ENCODE measurements around the gene EVA1C.
"Not testable (repeated sequence)": the region's sequence is repeated elsewhere in the genome, so short reads cannot be mapped to it uniquely, and the experiment has no call there.

EVA1C gene

DNA sequence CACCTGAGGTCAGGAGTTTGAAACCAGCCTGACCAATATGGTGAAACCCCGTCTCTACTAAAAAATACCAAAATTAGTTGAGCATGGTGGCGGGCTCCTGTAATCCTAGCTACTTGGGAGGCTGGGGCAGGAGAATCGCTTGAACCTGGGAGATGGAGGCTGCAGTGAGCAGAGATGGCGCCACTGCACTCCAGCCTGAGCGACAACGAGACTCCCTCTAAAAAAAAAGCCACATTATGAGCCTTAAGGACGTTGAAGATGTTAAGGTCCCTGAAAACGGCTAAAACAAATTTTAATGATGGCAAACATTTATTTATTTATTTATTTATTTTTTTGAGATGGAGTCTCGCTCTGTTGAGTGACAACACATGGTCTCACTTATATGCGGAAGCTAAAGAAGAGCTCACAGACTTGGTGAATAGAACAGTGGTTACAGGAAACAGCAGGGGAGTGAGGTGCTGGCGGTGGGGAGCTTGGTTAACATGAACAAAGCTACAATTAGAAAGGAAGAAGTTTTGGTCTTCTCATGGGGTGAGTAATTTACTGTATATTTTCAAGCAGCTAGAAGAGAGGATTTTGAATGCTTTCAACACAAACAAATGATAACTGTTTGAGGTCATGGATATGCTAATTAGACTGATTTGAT is 125.8 kb downstream of the EVA1C start:
- H3K14ac ChIP-seq (ENCODE audit: low read length), result no peak overlapping the region
- H3K18ac ChIP-seq (ENCODE audit: low read length), result no peak overlapping the region
- H2BK15ac ChIP-seq (ENCODE audit: low read length), result no peak overlapping the region
- H3K4me2 ChIP-seq (ENCODE audit: insufficient read depth, low read length, poor library complexity, severe bottlenecking), result no peak overlapping the region
- H2BK120ac ChIP-seq (ENCODE audit: low read depth, low read length), result no peak overlapping the region
- H3K4ac ChIP-seq (ENCODE audit: low read length), result no peak overlapping the region
- peaks cover 0 to 2% of the 10 kb centered on the region in 2 donors for H3K9me3 ChIP-seq (replicated peaks in 1 of 2; ENCODE audit: control insufficient read depth in 2 of 2, insufficient read depth in 1 of 2, low read depth in 1 of 2, low read length in 2 of 2)
- peaks cover 2% of the 10 kb centered on the region for H3K79me1 ChIP-seq (ENCODE audit: low read depth, low read length)
- H3K9ac ChIP-seq (ENCODE audit: low read depth, low read length, poor library complexity), result no peak overlapping the region
- peaks cover 0 to 3% of the 10 kb centered on the region in 2 donors for H3K4me1 ChIP-seq (ENCODE audit: control insufficient read depth in 2 of 2, insufficient read depth in 1 of 2, low read depth in 1 of 2, low read length in 2 of 2)
- no peak overlapping the region for H3K27ac ChIP-seq (replicated peaks; ENCODE audit: low read length)
- H3K27me3 ChIP-seq (ENCODE audit: control insufficient read depth in 3 of 3, insufficient read depth in 3 of 3, low read depth in 1 of 3, low read length in 3 of 3), result peaks cover 0 to 2% (median 0%) of the 10 kb centered on the region in 3 experiments
- H4K8ac ChIP-seq (ENCODE audit: low read depth, low read length), result no peak overlapping the region
- no peak overlapping the region for H3K4me3 ChIP-seq (ENCODE audit: low read length in 2 of 2)
- no peak overlapping the region for H4K91ac ChIP-seq (ENCODE audit: low read depth, low read length, poor library complexity)
- DNase-seq (ENCODE audit: low spot score), result no peak
- peaks cover 0 to 2% of the 10 kb centered on the region in 2 donors for H3K36me3 ChIP-seq (replicated peaks in 1 of 2; ENCODE audit: control insufficient read depth in 2 of 2, insufficient read depth in 2 of 2, low read length in 2 of 2)
- no peak overlapping the region for H2AFZ ChIP-seq (ENCODE audit: low read length)
- H2BK5ac ChIP-seq (ENCODE audit: low read length), result no peak overlapping the region
- H2AK5ac ChIP-seq (ENCODE audit: low read depth, low read length), result no peak overlapping the region
- no peak overlapping the region for H3K23ac ChIP-seq (ENCODE audit: low read depth, low read length, poor library complexity)
- H2BK12ac ChIP-seq (ENCODE audit: low read length), result no peak overlapping the region
- no CpG with 5 or more reads among the region's 11 CpGs for WGBS, 2 donors (ENCODE audit: extremely low coverage in 2 of 2, insufficient read length in 2 of 2, insufficient replicate concordance in 1 of 2)

DNA sequence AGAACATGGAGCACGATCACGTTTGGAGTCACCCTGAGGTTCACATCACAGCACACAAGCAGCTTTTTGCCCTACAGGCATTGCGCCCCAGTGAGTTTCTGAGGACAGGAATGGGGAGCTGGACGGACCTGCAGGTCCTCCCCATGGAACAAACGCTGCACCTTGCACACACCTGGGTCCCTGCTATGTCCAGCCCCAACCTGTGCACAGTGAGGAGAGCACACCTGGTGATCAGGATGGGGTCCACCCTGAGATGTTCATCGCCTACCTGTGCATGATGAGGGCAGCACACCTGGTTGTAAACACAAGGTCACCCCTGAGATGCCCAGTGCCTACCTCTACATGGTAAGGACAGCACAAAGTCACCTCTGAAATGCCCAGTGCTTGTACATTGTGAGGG is 126.9 kb downstream of the EVA1C start:
- H3K18ac ChIP-seq (ENCODE audit: low read length), result no peak overlapping the region
- no peak overlapping the region for H3K27ac ChIP-seq (replicated peaks; ENCODE audit: low read length)
- WGBS, 2 donors (ENCODE audit: extremely low coverage in 2 of 2, insufficient read length in 2 of 2, insufficient replicate concordance in 1 of 2), result no CpG with 5 or more reads among the region's 6 CpGs
- H3K14ac ChIP-seq (ENCODE audit: low read length), result no peak overlapping the region
- no peaks in the 10 kb centered on the region for H3K79me1 ChIP-seq (ENCODE audit: low read depth, low read length)
- H2AK5ac ChIP-seq (ENCODE audit: low read depth, low read length), result no peak overlapping the region
- H2BK15ac ChIP-seq (ENCODE audit: low read length), result no peak overlapping the region
- H3K27me3 ChIP-seq (ENCODE audit: control insufficient read depth in 3 of 3, insufficient read depth in 3 of 3, low read depth in 1 of 3, low read length in 3 of 3), result no peaks in the 10 kb centered on the region
- no peaks in the 10 kb centered on the region for H3K9me3 ChIP-seq (replicated peaks in 1 of 2; ENCODE audit: control insufficient read depth in 2 of 2, insufficient read depth in 1 of 2, low read depth in 1 of 2, low read length in 2 of 2)
- H2BK5ac ChIP-seq (ENCODE audit: low read length), result no peak overlapping the region
- H2BK120ac ChIP-seq (ENCODE audit: low read depth, low read length), result no peak overlapping the region
- no peak overlapping the region for H2BK12ac ChIP-seq (ENCODE audit: low read length)
- no peak overlapping the region for H3K23ac ChIP-seq (ENCODE audit: low read depth, low read length, poor library complexity)
- no peak overlapping the region for H4K91ac ChIP-seq (ENCODE audit: low read depth, low read length, poor library complexity)
- H3K4me1 ChIP-seq (ENCODE audit: control insufficient read depth in 2 of 2, insufficient read depth in 1 of 2, low read depth in 1 of 2, low read length in 2 of 2), result peaks cover 0 to 1% of the 10 kb centered on the region in 2 donors
- no peak overlapping the region for H3K4ac ChIP-seq (ENCODE audit: low read length)
- no peak for DNase-seq (ENCODE audit: low spot score)
- H3K4me3 ChIP-seq (ENCODE audit: low read length in 2 of 2), result peak overlapping the region in 1 of 2 donors; percentile 48
- H3K36me3 ChIP-seq (replicated peaks in 1 of 2; ENCODE audit: control insufficient read depth in 2 of 2, insufficient read depth in 2 of 2, low read length in 2 of 2), result no peaks in the 10 kb centered on the region
- no peak overlapping the region for H3K4me2 ChIP-seq (ENCODE audit: insufficient read depth, low read length, poor library complexity, severe bottlenecking)
- no peak overlapping the region for H2AFZ ChIP-seq (ENCODE audit: low read length)
- no peak overlapping the region for H4K8ac ChIP-seq (ENCODE audit: low read depth, low read length)
- H3K9ac ChIP-seq (ENCODE audit: low read depth, low read length, poor library complexity), result no peak overlapping the region

DNA sequence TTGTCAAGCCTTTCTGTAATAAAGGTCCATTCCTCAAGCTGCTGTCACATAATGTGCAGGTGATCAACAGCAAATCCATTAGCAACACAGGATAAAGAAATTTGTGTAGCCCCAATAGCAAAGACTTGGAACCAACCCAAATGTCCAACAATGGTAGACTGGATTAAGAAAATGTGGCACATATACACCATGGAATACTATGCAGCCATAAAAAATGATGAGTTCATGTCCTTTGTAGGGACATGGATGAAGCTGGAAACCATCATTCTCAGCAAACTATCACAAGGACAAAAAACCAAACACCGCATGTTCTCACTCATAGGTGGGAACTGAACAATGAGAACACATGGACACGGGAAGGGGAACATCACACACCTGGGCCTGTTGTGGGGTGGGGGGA is 130.6 kb downstream of the EVA1C start:
- not testable (repeated sequence) for H4K91ac ChIP-seq (ENCODE audit: low read depth, low read length, poor library complexity)
- no CpG with 5 or more reads among the region's 2 CpGs for WGBS, 2 donors (ENCODE audit: extremely low coverage in 2 of 2, insufficient read length in 2 of 2, insufficient replicate concordance in 1 of 2)

DNA sequence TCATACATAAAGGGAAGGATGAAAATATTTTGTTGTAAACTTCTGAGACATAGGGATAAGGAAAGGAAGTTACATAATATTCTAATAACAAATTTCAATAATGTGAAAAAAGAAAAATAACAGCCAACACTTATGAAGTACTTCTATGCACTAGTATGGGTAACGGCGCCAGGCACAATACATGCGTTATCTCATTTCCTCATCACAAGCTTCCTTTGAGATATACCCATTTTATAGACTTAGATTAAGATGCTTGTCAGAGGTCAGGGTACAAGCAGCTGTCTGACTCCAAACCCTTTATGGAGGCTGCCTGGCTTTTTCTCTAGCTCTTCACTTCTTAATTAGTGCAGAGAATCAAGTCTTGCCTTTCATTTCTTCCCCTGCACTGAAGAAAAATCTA is 131.5 kb downstream of the EVA1C start:
- Histone ChIP-seq H2BK5ac (ENCODE audit: low read length) (no peak overlapping the region), H3K4me1 (ENCODE audit: control insufficient read depth in 2 of 2, insufficient read depth in 1 of 2, low read depth in 1 of 2, low read length in 2 of 2) (peaks cover 0 to 1% of the 10 kb centered on the region in 2 donors), H3K4ac (ENCODE audit: low read length) (no peak overlapping the region), H3K27me3 (ENCODE audit: control insufficient read depth in 3 of 3, insufficient read depth in 3 of 3, low read depth in 1 of 3, low read length in 3 of 3) (peaks cover 0 to 4% (median 0%) of the 10 kb centered on the region in 3 experiments), H3K4me3 (ENCODE audit: low read length in 2 of 2) (no peak overlapping the region), H2BK12ac (ENCODE audit: low read length) (no peak overlapping the region), H4K91ac (ENCODE audit: low read depth, low read length, poor library complexity) (no peak overlapping the region), H3K79me1 (ENCODE audit: low read depth, low read length) (no peaks in the 10 kb centered on the region), H2BK120ac (ENCODE audit: low read depth, low read length) (no peak overlapping the region), H3K14ac (ENCODE audit: low read length) (no peak overlapping the region), H2BK15ac (ENCODE audit: low read length) (no peak overlapping the region), H2AK5ac (ENCODE audit: low read depth, low read length) (no peak overlapping the region), H3K9me3 (replicated peaks in 1 of 2; ENCODE audit: control insufficient read depth in 2 of 2, insufficient read depth in 1 of 2, low read depth in 1 of 2, low read length in 2 of 2) (no peaks in the 10 kb centered on the region), H3K4me2 (ENCODE audit: insufficient read depth, low read length, poor library complexity, severe bottlenecking) (no peak overlapping the region), H3K36me3 (replicated peaks in 1 of 2; ENCODE audit: control insufficient read depth in 2 of 2, insufficient read depth in 2 of 2, low read length in 2 of 2) (no peaks in the 10 kb centered on the region), H2AFZ (ENCODE audit: low read length) (no peak overlapping the region), H3K23ac (ENCODE audit: low read depth, low read length, poor library complexity) (no peak overlapping the region), H3K27ac (replicated peaks; ENCODE audit: low read length) (no peak overlapping the region), H3K9ac (ENCODE audit: low read depth, low read length, poor library complexity) (no peak overlapping the region), H3K18ac (ENCODE audit: low read length) (no peak overlapping the region), H4K8ac (ENCODE audit: low read depth, low read length) (no peak overlapping the region)
- DNase-seq (ENCODE audit: low spot score), result no peak
- WGBS, 2 donors (ENCODE audit: extremely low coverage in 2 of 2, insufficient read length in 2 of 2, insufficient replicate concordance in 1 of 2), result no CpG with 5 or more reads among the region's 3 CpGs

More for the DNA sequence above, 130.6 kb downstream of the EVA1C start:
- H3K36me3 ChIP-seq (replicated peaks in 1 of 2; ENCODE audit: control insufficient read depth in 2 of 2, insufficient read depth in 2 of 2, low read length in 2 of 2); H3K4me2 ChIP-seq (ENCODE audit: insufficient read depth, low read length, poor library complexity, severe bottlenecking); DNase-seq (ENCODE audit: low spot score); H3K4me3 ChIP-seq (ENCODE audit: low read length in 2 of 2); H3K4ac ChIP-seq (ENCODE audit: low read length); H2BK120ac ChIP-seq (ENCODE audit: low read depth, low read length); H2AFZ ChIP-seq (ENCODE audit: low read length); H2AK5ac ChIP-seq (ENCODE audit: low read depth, low read length); H2BK12ac ChIP-seq (ENCODE audit: low read length); H3K9me3 ChIP-seq (replicated peaks in 1 of 2; ENCODE audit: control insufficient read depth in 2 of 2, insufficient read depth in 1 of 2, low read depth in 1 of 2, low read length in 2 of 2); H3K23ac ChIP-seq (ENCODE audit: low read depth, low read length, poor library complexity); H4K8ac ChIP-seq (ENCODE audit: low read depth, low read length); H3K9ac ChIP-seq (ENCODE audit: low read depth, low read length, poor library complexity); H3K27ac ChIP-seq (replicated peaks; ENCODE audit: low read length); H3K14ac ChIP-seq (ENCODE audit: low read length); H3K79me1 ChIP-seq (ENCODE audit: low read depth, low read length); H3K27me3 ChIP-seq (ENCODE audit: control insufficient read depth in 3 of 3, insufficient read depth in 3 of 3, low read depth in 1 of 3, low read length in 3 of 3); H3K18ac ChIP-seq (ENCODE audit: low read length); H2BK15ac ChIP-seq (ENCODE audit: low read length); H3K4me1 ChIP-seq (ENCODE audit: control insufficient read depth in 2 of 2, insufficient read depth in 1 of 2, low read depth in 1 of 2, low read length in 2 of 2); H2BK5ac ChIP-seq (ENCODE audit: low read length): not testable (repeated sequence)
